Activated gamma-delta T cell treated with Interleukin-2 at 50 U/mL for 16 hours (primary cell): ENCODE measurements around the gene APLP1.
"Not testable (repeated sequence)": the region's sequence is repeated elsewhere in the genome, so short reads cannot be mapped to it uniquely, and the experiment has no call there.

Experiments
- DNase-seq: peaks from one replicate; pipeline ENCODE4 v3.0.0-alpha.2; 2020

APLP1 gene

DNA sequence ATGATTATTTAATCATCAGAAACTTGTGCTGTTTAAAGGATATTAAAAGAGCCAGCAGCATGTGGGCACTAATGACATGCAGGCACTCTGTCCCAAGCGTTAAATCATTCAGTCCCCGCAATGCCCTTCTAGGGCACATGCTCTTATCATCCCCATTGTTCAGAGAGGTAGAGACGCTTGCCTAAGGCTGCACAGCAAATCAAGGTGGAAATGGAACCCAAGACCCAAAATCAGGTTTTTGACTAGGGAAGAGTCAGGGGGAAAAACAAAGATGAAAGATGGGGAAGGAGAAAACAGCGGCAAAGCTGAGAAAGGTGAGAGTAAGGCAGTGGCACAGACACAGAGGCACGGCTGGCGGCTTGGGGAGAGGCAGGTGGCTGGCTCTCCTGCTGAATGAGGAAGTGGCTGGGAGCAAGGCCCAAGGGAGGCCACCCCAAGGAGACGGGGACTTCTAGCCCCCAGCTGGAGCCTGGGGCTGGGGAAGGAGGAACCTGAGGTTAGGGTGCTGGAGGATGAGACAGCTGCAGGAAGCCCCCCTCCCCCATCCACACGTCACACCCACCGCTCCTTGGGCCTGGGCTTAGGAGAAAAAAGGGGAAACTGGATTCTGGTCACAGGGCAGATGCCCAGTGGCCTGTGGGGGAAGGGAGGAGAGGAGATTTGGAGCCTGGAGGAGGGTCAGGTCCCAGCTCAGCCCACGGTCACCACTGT lies 40.8 kb downstream of the APLP1 start:
- no peak for DNase-seq

DNA sequence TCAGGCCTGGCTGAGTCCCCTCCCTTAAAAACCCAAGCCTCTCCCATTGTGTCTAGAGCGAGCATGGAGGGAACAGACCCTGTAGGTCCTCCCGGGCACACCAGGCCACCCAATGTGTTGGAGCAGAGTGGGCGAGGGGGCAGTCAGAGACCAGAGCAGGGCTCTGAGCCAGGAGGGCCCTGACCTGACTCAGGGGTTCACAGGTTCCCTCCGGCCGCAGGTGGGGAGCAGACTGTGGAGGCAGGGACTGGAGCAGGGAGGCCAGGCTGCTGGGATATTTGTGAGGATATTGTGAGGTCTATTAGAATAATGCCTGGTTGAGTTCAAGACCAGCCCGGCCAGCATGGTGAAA lies 41.3 kb downstream of the APLP1 start:
- no peak for DNase-seq

DNA sequence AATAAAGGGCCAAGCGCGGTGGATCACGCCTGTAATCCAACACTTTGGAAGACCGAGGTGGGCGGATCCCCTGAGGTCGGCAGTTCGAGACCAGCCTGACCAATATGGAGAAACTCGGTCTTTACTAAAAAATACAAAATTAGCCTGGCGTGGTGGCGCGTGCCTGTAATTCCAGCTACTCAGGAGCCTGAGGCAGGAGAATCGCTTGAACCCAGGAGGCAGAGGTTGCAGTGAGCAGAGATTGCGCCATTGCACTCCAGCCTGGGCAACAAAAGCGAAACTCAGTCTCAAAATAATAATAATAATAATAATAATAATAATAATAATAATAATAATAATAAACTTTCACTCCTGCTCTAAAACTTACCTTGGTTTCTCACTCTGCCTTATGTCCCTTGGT lies 42.0 kb downstream of the APLP1 start:
- not testable (repeated sequence) for DNase-seq

DNA sequence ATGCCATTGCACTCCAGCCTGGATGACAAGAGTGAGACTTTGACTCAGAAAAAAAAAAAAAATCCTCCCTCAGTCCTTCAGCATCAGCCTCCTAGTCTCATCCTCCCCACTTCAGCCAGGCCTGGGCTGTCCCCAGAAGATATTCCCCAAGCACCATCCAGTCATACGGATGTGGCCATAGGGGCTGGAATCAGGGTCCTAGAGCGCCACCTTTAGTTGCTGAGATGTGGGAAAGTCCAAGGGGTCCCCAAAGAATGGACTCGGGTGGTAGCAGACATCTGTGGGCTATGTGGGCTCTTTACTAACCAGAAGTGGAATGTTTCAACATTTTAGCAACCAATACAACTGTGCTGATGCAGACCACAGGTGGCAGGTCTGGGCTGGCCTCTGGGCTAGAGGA lies 42.8 kb downstream of the APLP1 start:
- no peak for DNase-seq

DNA sequence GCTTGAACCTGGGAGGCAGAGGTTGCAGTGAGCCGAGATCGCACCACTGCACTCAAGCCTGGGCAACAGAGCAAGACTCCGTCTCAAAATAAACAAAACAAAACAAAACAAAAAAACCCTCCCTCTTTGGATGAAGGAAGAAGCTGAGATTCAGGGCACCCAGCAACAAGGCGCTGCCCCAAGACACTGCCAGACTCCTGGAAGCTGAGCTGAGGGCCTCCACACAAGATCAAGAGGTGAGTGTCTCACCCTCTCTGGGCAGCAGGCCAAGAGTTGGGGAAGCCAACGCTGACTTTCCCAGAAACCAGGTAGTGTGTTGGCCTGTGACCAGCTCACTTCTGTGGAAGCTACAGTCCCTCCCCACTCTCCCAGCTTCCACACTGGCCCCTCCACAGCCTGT lies 43.4 kb downstream of the APLP1 start:
- no peak for DNase-seq

DNA sequence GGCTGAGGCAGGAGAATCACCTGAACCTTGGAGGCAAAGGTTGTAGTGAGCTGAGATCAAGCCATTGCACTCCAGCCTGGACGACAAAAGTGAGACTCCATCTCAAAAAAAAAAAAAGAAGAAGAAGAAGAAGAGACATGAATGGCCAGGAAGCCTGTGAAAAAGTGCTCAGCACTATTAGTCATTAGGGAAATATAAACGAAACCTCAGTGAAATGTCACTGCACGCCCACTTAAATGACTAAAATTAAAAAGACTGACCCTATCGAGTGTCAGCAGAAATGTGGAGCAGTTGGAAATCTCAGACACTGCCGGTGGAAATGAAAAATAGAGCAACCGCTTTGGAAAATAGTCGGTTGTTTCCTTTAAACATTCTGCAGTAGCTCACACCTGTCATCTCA lies 45.2 kb downstream of the APLP1 start:
- no peak for DNase-seq

DNA sequence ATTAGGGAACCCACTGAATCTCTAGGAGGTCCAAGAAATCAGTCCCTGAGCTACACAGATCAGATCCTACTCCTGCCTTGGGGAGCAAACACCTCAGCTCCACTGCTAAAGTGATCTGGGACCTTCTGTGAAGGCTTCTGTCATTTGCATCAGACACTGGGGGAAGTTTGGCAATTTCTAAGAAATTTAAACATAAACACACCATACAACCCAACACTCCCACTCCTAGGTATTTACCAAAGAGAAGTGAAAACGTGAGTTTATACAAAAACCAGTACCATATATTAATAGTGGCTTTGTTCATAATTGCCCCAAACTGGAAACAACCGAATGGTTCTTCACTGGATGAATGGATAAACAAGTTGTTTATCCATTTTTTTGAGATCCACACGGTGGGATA lies 47.1 kb downstream of the APLP1 start:
- DNase-seq: no peak

DNA sequence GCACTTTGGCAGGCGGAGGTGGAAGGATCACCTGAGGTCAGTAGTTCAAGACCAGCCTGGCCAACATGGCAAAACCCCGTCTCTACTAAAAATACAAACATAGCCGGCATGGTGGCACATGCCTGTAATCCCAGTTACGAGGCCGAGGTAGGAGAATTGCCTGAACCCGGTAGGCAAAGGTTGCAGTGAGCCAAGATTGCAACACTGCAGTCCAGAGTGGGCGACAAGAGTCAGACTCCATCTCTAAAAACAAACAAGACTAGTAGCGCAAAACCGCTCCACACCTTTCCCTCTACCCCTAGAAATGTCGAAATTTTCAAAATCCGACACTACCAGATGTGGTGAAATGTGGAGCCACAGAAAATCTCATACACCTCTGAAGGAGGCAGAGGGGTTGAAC lies 50.9 kb downstream of the APLP1 start:
- no peak for DNase-seq

DNA sequence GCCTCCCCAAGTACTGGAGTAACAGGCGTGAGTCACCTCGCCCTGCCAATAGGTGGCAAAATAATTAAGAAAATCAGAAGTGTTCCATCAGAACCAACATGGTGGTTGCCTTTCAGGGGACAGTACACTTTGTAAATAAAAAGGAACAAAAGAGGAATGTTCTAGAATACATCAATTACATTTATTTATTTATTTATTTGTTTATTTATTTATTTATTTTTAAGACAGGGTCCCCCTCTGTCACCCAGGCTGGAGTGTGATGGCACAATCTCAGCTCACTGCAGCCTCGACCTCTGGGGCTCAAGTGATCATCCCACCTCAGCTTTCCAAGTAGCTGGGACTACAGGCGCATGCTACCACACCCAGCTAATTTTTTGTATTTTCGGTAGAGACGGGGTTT lies 52.6 kb downstream of the APLP1 start:
- DNase-seq: no peak

DNA sequence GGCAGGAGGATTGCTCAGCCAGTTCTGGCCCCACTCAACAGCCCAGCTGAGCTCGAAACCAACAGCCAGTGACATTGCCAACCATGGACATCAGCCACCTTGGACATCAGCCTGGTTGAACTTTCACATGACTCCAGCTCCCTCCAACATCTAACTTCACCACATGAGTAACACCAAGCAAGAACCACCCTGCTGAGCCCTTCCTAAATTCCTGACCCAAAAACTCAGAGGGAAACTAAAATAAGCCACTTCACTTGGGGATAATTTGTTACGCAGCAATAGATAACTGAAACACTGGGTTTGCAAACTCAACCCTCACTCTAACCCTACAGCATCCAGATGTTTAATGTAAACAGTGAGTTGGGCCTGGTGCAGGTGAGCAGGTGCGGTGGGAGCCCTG lies 57.1 kb downstream of the APLP1 start:
- no peak for DNase-seq

DNA sequence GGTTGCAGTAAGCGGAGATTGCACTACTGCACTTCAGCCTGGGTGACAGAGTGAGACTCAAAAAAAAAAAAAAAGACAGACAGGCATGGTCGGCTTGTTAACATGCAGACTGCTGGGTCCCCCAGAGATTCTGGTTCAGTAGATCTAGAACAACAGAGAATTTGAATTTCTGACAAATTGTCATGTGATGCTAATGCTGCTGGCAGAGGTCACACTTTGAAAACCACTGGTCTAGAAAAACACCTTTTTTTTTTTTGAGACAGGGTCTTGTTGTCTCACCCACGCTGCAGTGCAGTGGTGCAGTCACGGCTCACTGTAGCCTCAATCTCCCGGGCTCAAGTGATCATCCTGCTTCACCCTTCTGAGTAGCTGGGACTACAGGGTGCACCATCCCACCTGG lies 60.1 kb downstream of the APLP1 start:
- DNase-seq: no peak
